ENCODE results near the gene ARHGAP27. TPM values are rescaled to one million over a fixed set of nuclear protein-coding genes. Genes with fewer than 3 reads are reported as not detected.
"Not testable (repeated sequence)": the region's sequence is repeated elsewhere in the genome, so short reads cannot be mapped to it uniquely, and the experiment has no call there.

ARHGAP27 gene
- total RNA-seq, 1 donor from 2014 or later = 10.0 TPM

- H4K20me1 ChIP-seq (ENCODE audit: insufficient read depth, low read length); H3K79me2 ChIP-seq (ENCODE audit: insufficient read depth, low read length); H3K4me1 Mint-ChIP-seq (ENCODE audit: low read depth, unreplicated experiment); H3K9ac ChIP-seq (ENCODE audit: low read length); H3K4me2 ChIP-seq (ENCODE audit: low read length); H3K36me3 ChIP-seq (ENCODE audit: insufficient read depth, low read length); H3K27ac Mint-ChIP-seq (ENCODE audit: unreplicated experiment); H3K9me3 Mint-ChIP-seq (ENCODE audit: unreplicated experiment); H3K36me3 Mint-ChIP-seq (ENCODE audit: low read depth, unreplicated experiment); H3K27me3 Mint-ChIP-seq (ENCODE audit: low read depth, unreplicated experiment); H3K4me1 ChIP-seq (ENCODE audit: insufficient read depth, low read length); H3K27me3 ChIP-seq (ENCODE audit: insufficient read depth, low read length); H2AFZ ChIP-seq (ENCODE audit: low read depth, low read length); H3K4me3 ChIP-seq (ENCODE audit: insufficient read depth, low read depth, low read length); H3K27ac ChIP-seq (ENCODE audit: low read depth, low read length); DNase-seq (ENCODE audit: low read depth); H3K9me3 ChIP-seq (ENCODE audit: insufficient read depth, low read depth, low read length); FAIRE-seq; H3K4me3 Mint-ChIP-seq (ENCODE audit: unreplicated experiment): not testable (repeated sequence)
Measured at GRCh38 chr17:45448483-45448882, 15.8 kb upstream of the ARHGAP27 start.

- H3K9me3 Mint-ChIP-seq (ENCODE audit: unreplicated experiment); H3K27ac Mint-ChIP-seq (ENCODE audit: unreplicated experiment); H3K27ac ChIP-seq (ENCODE audit: low read depth, low read length); H3K4me3 Mint-ChIP-seq (ENCODE audit: unreplicated experiment); H3K4me1 ChIP-seq (ENCODE audit: insufficient read depth, low read length); FAIRE-seq; H3K36me3 ChIP-seq (ENCODE audit: insufficient read depth, low read length); H3K79me2 ChIP-seq (ENCODE audit: insufficient read depth, low read length); H4K20me1 ChIP-seq (ENCODE audit: insufficient read depth, low read length); H3K27me3 ChIP-seq (ENCODE audit: insufficient read depth, low read length); H3K9me3 ChIP-seq (ENCODE audit: insufficient read depth, low read depth, low read length); H3K36me3 Mint-ChIP-seq (ENCODE audit: low read depth, unreplicated experiment); H3K4me1 Mint-ChIP-seq (ENCODE audit: low read depth, unreplicated experiment); H3K27me3 Mint-ChIP-seq (ENCODE audit: low read depth, unreplicated experiment); H3K4me3 ChIP-seq (ENCODE audit: insufficient read depth, low read depth, low read length); H3K9ac ChIP-seq (ENCODE audit: low read length); H2AFZ ChIP-seq (ENCODE audit: low read depth, low read length); H3K4me2 ChIP-seq (ENCODE audit: low read length); DNase-seq (ENCODE audit: low read depth): not testable (repeated sequence)
Measured at GRCh38 chr17:45448066-45448465, 15.4 kb upstream of the ARHGAP27 start.

- H3K4me3 Mint-ChIP-seq (ENCODE audit: unreplicated experiment); H3K79me2 ChIP-seq (ENCODE audit: insufficient read depth, low read length); H2AFZ ChIP-seq (ENCODE audit: low read depth, low read length); H3K9me3 ChIP-seq (ENCODE audit: insufficient read depth, low read depth, low read length); H3K27me3 Mint-ChIP-seq (ENCODE audit: low read depth, unreplicated experiment); FAIRE-seq; DNase-seq (ENCODE audit: low read depth); H3K36me3 Mint-ChIP-seq (ENCODE audit: low read depth, unreplicated experiment); H3K4me1 Mint-ChIP-seq (ENCODE audit: low read depth, unreplicated experiment); H3K4me1 ChIP-seq (ENCODE audit: insufficient read depth, low read length); H3K27ac Mint-ChIP-seq (ENCODE audit: unreplicated experiment); H3K36me3 ChIP-seq (ENCODE audit: insufficient read depth, low read length); H3K9ac ChIP-seq (ENCODE audit: low read length); H3K27ac ChIP-seq (ENCODE audit: low read depth, low read length); H3K27me3 ChIP-seq (ENCODE audit: insufficient read depth, low read length); H3K4me3 ChIP-seq (ENCODE audit: insufficient read depth, low read depth, low read length); H3K4me2 ChIP-seq (ENCODE audit: low read length); H3K9me3 Mint-ChIP-seq (ENCODE audit: unreplicated experiment); H4K20me1 ChIP-seq (ENCODE audit: insufficient read depth, low read length): not testable (repeated sequence)
Measured at GRCh38 chr17:45447650-45448049, 15.0 kb upstream of the ARHGAP27 start.

- not testable (repeated sequence) for H3K36me3 Mint-ChIP-seq (ENCODE audit: low read depth, unreplicated experiment); H3K4me2 ChIP-seq (ENCODE audit: low read length); H3K9me3 ChIP-seq (ENCODE audit: insufficient read depth, low read depth, low read length); H3K4me3 Mint-ChIP-seq (ENCODE audit: unreplicated experiment); H3K4me1 Mint-ChIP-seq (ENCODE audit: low read depth, unreplicated experiment); H3K4me3 ChIP-seq (ENCODE audit: insufficient read depth, low read depth, low read length); H3K4me1 ChIP-seq (ENCODE audit: insufficient read depth, low read length); H3K36me3 ChIP-seq (ENCODE audit: insufficient read depth, low read length); H4K20me1 ChIP-seq (ENCODE audit: insufficient read depth, low read length); H3K79me2 ChIP-seq (ENCODE audit: insufficient read depth, low read length); H3K9ac ChIP-seq (ENCODE audit: low read length); H3K27me3 ChIP-seq (ENCODE audit: insufficient read depth, low read length); H2AFZ ChIP-seq (ENCODE audit: low read depth, low read length); H3K27me3 Mint-ChIP-seq (ENCODE audit: low read depth, unreplicated experiment); FAIRE-seq; H3K9me3 Mint-ChIP-seq (ENCODE audit: unreplicated experiment); H3K27ac Mint-ChIP-seq (ENCODE audit: unreplicated experiment); H3K27ac ChIP-seq (ENCODE audit: low read depth, low read length)
- DNase-seq (ENCODE audit: low read depth) = peak; percentile 56
Measured at GRCh38 chr17:45446872-45447625, 14.4 kb upstream of the ARHGAP27 start.

- not testable (repeated sequence) for H3K4me3 ChIP-seq (ENCODE audit: insufficient read depth, low read depth, low read length); H3K4me1 Mint-ChIP-seq (ENCODE audit: low read depth, unreplicated experiment); H3K36me3 Mint-ChIP-seq (ENCODE audit: low read depth, unreplicated experiment); H4K20me1 ChIP-seq (ENCODE audit: insufficient read depth, low read length); H3K9me3 Mint-ChIP-seq (ENCODE audit: unreplicated experiment); H3K36me3 ChIP-seq (ENCODE audit: insufficient read depth, low read length); H3K9me3 ChIP-seq (ENCODE audit: insufficient read depth, low read depth, low read length); H3K79me2 ChIP-seq (ENCODE audit: insufficient read depth, low read length); H2AFZ ChIP-seq (ENCODE audit: low read depth, low read length); H3K27me3 Mint-ChIP-seq (ENCODE audit: low read depth, unreplicated experiment); H3K4me1 ChIP-seq (ENCODE audit: insufficient read depth, low read length); FAIRE-seq; H3K27me3 ChIP-seq (ENCODE audit: insufficient read depth, low read length); H3K4me3 Mint-ChIP-seq (ENCODE audit: unreplicated experiment)
- H3K9ac ChIP-seq (ENCODE audit: low read length) = peak overlapping the region; percentile 21
- H3K4me2 ChIP-seq (ENCODE audit: low read length) = peak overlapping the region; percentile 60
- peak; percentile 70 for DNase-seq (ENCODE audit: low read depth)
- peak overlapping the region; percentile 37 for H3K27ac ChIP-seq (ENCODE audit: low read depth, low read length)
- H3K27ac Mint-ChIP-seq (ENCODE audit: unreplicated experiment) = peak overlapping the region; percentile 31
Measured at GRCh38 chr17:45445901-45446743, 13.5 kb upstream of the ARHGAP27 start.
